SK-N-MC (cell line): ENCODE results near the gene SIX3.

Experiments used
- EZH2 ChIP-seq: fragments of 200-600 bp; sonication (generic); IDR thresholded peaks from one replicate; pipeline ENCODE4 v1.6.1; 2017; ENCODE audit warnings: antibody characterized with exemption
- FOXP2 ChIP-seq: optimal IDR thresholded peaks from 2 replicates; pipeline ENCODE3; 2011; ENCODE audit warnings: mild to moderate bottlenecking, moderate library complexity; ENCODE audit not compliant: insufficient read depth; ENCODE audit errors: extremely low read length, control extremely low read depth
- POLR2AphosphoS5 ChIP-seq: IDR thresholded peaks from 2 replicates; pipeline ENCODE4 v1.6.1; 2012; ENCODE audit warnings: mild to moderate bottlenecking, low read depth, low read length, borderline replicate concordance

DNA sequence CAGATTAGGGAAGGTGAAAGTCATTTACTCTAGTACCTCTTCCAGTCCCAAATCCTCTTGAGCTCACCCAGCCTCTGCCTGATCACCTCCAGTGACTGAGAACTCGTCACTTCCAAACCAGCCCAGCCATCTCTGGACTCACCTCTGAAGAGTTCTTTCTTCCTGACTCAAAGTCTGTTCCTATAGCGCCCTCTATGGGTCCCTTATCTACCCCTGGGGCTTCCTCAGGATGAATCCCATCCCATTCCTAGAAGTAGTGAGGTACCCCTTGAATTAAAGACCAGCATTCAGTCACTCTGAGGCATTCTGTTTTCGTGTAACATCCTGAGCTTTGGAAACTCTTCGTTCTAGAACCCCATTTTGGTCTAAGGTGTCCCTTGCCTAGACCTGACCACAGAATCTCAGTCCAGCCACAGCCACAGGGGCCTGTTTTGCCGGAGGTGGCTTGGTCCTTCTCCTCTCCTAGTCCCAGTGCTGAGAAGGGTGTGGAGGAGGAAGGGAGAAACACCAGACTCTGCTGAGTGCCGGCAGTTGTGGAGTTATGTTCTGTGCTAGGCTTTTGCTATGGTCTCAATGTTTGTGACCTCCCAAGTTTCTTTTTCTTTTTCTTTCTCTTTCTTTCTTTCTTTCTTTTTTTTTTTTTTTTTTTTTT, 32.7 kb downstream of the SIX3 start:
- TF ChIP-seq POLR2AphosphoS5 (no peak), EZH2 (no peak), FOXP2 (no peak)
